C1 segment of cervical spinal cord (tissue), 14 donors: ENCODE measurements around the gene TMEM131.
"Not testable (repeated sequence)": the region's sequence is repeated elsewhere in the genome, so short reads cannot be mapped to it uniquely, and the experiment has no call there.

Experiments used
- DNase-seq, 14 donors: peaks; one replicate each; lab custom pipeline; 2025; lab: John Stamatoyannopoulos, UW

Gene TMEM131

DNA sequence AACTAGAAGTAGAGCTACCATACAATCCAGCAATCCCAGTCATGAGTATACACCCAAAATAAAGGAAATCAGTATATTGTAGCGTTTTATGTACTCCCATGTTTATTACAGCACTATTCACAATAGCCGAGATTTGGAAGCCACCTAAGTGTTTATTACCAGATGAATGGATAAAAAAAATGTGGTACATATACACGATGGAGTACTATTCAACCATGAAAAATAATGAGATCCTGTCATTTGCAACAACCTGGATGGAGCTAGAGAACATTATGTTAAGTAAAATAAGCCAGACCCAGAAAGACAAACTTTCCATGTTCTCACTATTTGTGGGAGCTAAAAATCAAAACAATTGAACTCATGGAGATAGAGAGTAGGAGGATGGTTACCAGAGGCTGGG is 131.9 kb downstream of the TMEM131 start:
- DNase-seq, result no peak

DNA sequence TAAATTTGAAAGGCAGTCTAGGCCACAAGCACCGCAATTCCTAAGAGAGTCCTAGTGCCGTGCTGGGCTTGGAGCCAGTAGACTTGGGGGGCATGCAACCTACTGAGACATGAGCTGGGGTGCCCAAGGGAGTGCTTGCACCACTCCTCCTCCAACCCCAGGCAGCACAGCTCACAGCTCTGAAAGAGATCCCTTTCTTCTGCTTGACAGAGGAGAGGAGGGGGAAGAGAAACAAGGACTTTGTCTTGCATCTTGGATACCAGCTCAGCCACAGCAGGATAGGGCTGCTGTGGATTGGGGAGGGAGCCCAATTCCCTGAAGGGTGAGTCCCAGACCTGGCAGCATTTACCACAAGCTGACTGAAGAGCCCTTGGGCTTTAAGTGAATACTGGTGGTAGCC is 134.6 kb downstream of the TMEM131 start:
- no peak for DNase-seq

DNA sequence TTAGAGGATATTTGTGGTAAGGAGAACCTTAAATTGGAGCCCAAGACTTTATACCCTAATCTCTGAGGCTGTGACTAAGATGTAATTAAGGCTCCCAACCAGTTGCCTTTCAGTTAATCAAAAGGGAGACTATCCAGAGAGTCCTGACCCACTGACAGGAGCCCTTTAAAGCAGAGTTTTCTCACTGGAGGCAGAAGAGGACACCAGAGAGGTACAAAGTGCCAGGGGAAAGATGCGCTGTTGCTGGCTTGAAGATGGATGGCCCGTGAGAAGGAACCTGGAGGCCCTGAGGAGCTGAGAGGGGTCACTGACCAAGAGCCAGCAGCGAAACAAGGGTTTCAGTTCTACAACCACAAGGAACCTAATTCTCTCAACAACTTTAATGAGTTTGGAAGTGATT is 137.3 kb downstream of the TMEM131 start:
- no peak for DNase-seq

DNA sequence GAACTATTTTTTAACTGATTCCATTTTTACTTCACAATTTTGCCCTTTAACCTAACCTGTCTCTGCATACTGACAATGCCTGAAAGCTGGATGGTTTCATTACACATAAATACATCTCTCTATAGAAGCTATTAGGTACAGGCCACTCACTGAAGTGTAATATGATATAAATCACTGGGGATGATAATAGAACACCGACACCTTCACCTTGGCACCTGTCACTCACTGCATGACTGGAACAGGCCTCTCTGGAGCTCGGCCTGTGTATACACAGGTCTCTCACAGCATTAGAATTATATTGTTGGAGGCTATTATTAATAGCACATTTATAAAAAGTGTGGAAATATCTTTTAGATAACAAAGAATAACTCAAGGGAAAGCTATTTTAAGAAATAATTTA is 138.2 kb downstream of the TMEM131 start:
- no peak for DNase-seq

DNA sequence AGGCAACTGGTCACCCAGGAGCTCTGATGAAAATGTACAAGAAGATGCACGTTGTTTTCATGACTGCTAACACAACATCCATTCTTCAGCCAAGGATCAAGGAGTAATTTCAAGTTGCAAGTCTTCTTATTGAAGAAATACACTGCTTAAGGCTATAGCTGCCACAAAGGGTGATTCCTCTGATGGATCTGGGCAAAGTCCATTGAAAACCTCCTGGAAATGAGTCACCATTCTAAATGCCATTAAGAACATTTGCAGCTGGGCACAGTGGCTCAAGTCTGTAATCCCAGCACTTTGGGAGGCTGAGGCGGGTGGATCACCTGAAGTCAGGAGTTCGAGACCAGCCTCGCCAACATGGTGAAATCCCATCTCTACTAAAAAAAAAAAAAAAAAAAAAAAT is 142.7 kb downstream of the TMEM131 start:
- not testable (repeated sequence) for DNase-seq

DNA sequence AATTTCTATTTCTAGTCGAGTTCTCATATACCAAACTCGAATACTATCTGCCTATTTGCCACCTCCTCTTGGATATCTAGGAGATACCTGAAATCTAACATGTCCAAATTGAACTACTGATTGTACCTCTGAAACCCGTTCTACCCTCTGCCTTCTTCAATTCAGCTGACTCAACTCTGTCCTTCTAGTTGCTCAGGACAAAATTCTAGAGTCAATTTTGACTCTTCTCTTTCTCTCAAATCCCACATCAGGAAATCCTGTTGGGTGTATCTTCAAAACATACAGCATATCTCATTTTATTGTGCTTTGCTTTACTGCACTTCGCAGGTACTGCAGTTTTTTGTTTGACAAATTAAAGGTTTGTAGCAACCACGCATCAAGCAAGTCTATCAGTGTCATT is 144.6 kb downstream of the TMEM131 start:
- no peak for DNase-seq

DNA sequence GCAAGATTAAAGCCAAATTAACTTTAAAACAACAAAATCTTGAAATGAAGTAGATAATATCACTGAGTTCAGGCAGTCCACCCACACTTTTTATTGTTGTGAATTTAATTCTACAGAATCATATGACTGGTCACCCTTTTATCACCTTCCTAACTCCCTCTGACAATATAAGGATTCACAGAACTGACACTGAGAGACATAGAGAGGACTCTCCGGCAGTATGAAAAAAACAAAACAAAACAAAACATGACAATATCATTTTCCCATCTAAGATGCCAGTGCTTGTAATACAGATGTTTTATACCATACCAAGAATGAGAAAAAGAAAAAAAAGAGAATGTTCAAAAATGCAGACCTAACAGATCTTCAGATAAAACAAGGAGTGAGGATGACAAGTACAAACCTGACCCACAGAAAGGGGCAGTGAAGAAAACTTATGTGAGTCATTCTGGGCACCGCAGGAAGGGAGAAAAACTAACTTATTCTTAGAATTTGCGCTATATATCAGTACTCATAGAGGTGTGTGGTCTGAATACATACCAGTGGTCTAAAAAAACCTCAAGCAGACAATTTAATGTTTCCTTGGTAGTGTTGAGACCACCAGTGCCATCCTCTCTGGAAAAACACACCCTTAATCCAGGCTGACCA is 145.7 kb downstream of the TMEM131 start:
- no peak for DNase-seq

DNA sequence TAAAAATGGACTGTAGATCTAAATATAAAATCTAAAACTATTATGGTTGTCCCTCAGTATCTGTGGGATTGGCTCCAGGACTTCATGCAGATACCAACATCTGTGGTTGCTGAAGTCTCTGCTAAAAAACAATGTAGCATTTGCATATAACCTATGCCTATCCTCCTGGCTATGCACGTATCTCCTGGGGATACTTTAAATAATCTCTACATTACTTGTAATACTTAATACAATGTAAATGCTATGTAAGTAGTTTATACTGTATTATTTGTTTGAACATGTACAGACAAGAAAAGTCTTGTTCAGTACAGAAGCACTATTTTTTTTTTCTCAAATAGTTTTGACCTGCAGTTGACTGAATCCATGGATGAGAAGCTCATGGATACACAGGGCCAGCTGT is 147.4 kb downstream of the TMEM131 start:
- no peak for DNase-seq

DNA sequence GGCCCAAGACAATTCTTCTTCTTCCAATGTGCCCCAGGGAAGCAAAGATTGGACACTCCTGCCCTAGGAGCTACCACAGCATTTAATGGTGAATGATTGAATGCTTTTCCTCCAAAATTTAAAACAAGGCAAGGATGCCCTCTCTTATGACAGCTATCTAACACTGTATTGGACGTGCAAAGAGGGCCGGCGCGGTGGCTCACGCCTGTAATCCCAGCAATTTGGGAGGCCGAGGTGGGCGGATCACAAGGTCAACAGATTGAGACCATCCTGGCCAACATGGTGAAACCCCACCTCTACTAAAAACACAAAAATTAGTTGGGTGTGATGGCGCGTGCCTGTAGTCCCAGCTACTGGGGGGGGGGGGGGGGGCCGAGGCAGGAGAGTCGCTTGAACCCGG is 149.0 kb downstream of the TMEM131 start:
- DNase-seq, result not testable (repeated sequence)

DNA sequence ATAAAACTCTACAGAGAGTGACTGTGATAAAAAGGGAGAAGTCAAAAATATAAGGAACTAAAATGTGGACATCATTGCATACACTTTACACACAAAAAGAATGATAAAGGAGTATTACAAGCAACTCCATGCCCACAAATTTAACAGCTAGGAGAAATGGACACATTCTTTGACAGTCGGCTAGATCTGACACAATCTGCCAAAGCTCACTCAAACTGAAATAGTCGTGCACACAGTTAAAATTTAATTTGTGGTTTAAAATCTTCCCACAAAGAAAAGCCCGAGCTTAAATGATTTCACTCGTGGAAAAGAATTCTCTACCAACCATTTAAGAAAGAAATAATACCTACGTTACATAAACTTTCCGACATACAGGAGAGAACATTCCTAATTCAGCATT is 149.9 kb downstream of the TMEM131 start:
- DNase-seq, result no peak

DNA sequence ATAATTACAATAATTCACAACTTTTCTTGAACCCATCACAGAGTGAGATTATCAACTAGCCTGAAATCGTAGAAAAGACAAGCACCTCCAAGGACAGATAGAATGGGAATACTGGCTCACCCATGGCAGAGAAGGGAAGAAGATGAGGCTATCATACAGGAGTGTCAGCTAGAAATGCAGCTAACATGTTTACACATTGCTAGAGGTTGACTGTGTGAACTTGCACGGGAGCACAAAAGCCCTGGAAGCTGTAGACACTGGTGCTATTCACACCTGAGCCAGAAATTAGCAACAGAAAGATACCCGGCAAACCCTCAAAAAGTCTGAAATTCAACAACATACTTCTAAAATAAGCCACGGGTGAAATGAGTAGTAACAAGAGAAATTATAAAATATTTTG is 150.6 kb downstream of the TMEM131 start:
- DNase-seq, result no peak

DNA sequence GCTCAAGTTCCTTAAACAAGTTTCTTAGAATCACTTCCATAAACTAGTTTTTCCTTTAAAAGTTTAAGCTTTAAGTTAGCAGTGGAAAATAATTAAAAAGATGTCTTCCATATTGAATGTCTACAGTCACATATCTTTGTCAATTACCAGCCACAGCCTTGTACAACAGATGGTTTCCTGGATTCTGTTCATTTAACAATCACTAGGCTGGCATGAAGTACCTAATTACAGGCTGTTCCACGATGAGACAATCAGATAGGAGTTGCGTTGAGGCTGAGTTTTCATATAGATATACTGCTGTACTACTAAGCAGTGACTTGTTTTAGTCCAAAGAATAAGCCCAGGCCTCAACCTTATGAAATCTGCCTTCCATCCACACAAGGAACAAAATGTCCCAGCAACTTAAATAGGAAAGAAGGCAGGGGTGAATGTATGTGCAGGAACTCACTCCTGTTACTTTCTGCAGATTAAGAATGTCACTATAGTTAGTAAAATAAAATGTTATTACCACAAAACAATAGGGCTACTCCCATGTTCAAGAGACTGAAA is 151.4 kb downstream of the TMEM131 start:
- DNase-seq, result peak in 1 of 14 donors; percentile 6

DNA sequence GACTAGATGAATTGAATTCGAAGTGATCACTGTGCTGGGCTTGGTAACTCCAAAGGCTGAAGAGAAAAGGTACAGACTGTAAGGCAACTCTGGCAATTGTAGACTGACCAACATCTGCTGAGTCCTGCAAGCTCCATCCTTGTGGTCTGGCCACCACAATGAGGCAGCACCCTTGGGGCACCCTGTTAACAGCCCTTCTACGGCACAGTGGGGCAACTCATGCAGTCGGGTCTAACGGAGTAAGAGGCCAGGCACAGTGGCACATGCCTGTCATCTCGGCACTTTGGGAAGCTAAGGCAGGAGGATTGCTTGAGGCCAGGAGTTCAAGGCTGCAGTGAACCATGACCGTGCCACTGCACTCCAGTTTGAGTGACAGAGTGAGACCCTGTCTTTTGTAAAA is 155.6 kb downstream of the TMEM131 start:
- no peak for DNase-seq

DNA sequence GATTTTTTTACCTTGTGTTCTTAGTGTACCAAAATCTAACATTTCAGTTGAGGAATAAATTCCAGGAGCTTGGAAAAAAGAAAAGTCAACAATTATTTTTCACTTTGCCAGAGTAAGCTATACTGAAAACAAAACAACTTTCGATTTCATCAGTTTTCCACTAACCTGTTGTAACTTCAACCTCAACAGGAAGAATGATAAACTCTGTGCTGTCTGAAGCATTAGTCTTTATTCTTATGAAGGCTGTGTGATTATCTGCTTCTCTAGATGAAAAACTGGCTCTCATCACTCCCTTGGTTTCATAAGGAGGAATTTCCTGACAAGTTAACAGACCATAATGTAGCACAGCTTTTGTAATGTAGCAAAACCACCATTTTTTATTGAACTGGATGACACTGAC is 161.1 kb downstream of the TMEM131 start:
- no peak for DNase-seq

DNA sequence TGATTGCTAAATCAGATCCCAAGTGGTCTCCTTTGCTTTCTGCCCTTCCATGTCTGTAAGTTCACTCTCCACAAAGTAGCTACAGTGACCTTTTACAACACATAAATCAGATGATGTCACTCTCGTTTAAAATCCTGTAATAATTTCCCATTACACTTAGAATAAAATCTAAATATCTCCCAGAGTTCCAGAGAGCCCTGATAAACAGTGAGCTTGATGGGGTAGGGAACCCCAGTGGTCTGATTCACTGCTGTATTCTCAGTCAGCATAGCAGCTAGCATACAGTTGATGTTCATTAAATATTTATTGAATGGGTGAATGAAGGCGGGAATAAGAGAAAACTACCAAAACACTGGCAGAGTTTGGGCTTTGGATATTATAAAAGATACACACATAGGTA is 164.6 kb downstream of the TMEM131 start:
- DNase-seq, result no peak

DNA sequence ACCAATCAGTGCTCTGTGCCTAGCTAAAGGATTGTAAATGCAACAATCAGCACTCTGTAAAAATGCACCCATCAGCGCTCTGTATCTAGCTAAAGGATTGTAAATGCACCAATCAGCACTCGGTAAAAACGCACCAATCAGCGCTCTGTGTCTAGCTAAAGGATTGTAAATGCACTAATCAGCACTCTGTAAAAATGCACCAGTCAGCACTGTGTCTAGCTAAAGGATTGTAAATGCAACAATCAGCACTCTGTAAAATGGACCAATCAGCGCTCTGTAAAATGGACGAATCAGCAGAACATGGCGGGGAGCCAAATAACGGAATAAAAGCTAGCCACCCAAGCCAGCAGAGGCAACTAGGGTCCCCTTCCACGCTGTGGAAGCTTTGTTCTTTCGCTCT is 166.5 kb downstream of the TMEM131 start:
- DNase-seq, result not testable (repeated sequence)

DNA sequence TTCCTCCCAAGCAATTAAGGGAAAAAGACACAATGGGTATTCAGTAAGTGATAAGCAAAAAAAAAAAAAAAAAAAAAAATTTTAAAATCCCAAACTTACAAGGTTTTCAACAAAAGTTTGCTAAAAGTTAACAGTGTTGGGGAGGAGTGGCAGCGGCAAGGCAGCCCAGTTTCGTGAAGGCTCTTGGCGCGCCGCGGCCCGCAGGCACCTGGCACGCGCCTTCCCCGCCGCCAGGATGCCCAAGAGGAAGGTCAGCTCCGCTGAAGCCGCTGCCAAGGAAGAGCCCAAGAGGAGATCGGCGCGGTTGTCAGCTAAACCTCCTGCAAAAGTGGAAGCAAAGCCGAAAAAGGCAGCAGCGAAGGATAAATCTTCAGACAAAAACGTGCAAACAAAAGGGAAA is 168.7 kb downstream of the TMEM131 start:
- DNase-seq, result not testable (repeated sequence)

DNA sequence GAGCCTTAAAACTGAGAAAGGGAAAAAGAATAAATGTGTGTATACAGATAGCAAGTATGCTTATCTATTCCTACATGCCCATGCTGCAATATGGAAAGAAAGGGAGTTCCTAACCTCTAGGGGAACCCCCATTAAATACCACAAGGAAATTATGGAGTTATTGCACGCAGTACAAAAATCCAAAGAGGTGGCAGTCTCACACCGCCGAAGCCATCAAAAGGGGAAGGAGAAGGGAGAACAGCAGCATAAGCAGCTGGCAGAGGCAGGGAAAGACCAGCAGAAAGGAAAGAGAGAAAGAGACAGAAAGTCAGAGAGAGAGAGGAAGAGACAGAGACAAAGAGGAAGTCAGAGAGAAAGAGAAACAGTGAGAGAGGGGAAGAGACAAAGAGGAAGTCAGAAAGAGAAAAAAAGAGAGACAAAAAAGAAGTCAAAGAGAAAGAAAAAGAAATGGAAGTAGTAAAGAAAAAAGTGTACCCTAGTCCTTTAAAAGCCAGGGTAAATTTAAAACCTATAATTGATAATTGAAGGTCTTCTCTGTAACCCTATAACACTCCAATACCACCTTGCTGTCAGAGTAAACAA is 169.4 kb downstream of the TMEM131 start:
- DNase-seq, result not testable (repeated sequence)

DNA sequence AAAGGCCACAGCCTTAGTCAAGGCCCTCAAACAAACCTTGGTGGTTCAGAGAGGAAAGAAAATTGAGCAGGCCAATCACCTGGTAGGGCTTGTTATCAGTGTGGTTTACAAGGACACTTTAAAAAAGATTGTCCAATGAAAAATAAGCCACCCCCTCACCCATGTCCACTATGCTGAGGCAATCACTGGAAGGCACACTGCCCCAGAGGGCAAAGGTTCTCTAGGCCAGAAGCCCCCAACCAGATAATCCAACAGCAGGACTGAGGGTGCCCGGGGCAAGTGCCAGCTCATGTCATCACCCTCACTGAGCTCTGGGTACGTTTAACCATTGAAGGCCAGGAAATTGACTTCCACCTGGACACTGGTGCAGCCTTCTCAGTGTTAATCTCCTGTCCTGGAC is 171.7 kb downstream of the TMEM131 start:
- DNase-seq, result not testable (repeated sequence)

DNA sequence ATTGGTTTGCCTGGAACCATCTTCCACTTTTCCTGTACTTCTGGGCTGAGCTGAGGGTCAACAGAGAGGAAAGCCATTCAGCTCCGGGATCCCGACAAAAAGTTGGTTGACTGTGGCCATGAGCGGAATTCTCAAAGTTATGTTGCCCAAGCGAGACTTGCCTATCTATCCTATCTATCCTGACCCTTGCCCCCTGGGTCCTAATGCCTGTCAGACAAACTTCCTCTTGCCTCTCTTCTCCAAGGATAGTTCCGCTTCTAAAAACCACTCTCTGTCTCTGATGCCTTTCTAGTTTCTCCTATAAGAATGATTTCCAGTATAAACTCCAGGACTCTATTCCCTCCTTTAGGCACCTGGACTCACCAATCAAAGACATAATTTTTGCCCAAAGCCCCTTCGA is 173.9 kb downstream of the TMEM131 start:
- not testable (repeated sequence) for DNase-seq

DNA sequence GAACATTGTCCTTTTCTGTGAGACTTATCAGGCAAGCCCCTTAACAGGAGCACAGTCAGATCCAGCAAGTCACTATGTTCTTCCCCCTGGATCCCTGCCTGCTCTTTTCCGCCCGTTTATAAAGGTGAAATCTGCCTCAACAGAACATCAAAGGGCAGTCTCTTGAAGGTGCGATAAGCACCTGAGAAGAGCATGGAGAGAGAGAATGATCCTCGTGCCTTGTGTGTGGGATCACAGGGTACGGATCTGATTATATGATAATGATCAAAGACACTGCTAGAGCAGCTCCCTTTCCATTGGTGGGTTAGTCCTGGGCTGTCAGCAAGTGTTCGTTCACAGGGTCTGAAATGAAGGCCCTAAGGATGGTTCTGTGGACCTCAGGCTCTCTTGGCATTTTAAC is 176.0 kb downstream of the TMEM131 start:
- no peak for DNase-seq

DNA sequence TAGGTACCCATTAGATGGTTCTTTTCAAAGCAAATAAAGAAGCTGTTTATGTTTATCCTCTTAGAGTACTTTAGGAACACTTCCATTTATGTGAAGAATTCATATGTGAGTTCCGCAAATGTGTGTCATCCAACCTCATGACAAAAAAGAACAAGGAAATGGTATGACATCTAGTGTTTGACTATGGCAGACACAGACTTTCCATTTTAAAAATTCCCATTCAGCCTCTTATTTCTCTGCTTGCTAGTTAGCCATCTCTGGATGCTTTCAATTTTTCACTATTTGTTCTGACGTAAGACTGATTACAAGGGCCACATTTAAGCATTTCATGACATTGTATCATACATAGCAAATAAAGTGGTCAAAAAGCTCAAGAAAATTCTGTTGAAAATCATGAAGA is 179.3 kb downstream of the TMEM131 start:
- no peak for DNase-seq

DNA sequence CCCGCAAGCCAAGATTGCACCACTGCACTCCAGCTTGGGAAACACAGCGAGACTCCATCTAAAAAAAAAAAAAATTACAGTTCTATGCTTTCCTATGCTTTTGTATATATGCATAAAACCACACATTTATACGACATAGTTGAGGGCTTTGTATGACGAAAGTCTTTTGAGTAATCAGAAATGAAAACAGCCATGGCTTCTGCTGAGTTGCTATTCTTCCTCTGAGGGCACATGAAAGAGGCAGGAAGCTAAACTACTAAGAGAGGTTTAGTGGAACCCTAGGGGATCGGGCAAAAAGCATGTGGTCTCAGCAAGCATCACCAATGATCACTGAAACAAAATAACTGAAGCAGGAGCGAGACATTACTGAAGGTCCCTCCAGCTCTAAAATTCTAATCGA is 182.8 kb downstream of the TMEM131 start:
- DNase-seq, result no peak

DNA sequence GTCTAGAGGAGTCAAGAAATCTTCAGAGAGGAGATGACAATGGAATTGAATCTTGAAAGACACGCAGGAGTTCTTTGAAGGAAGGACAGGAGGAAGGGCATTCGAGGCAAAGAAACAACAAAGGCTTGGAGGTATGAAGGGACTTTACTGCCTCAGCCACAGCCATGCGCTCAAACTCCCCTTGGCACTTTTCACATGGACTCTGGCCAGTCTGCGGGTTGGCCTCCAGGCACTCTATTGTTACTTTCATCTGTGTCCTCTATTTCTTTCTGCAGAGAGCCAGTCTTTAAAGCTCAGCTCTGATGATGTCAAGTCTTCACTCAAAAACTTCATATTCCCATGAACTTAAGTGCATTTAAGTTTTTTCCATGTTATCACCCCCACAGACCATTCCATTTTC is 186.9 kb downstream of the TMEM131 start:
- DNase-seq, result no peak
